Right lobe of liver (tissue), 4 donors: Measurements from ENCODE around the gene TMEM187.

Experiments
- CTCF ChIP-seq, 4 donors: fragments of 200-600 bp in 3 of 4; fragments of 450-650 bp in 1 of 4; IDR thresholded peaks; one replicate each; pipeline versions ENCODE4 v1.5.1 to v1.8.0; 2016 to 2022; ENCODE audit warnings: antibody characterized with exemption in 4 of 4, mild to moderate bottlenecking in 2 of 4
- POLR2A ChIP-seq: fragments of 450-650 bp; IDR thresholded peaks from one replicate; pipeline ENCODE4 v1.6.1; 2017; ENCODE audit warnings: antibody characterized with exemption, mild to moderate bottlenecking
- donor health status: DM: no; HTN: no; CAD: no.
- donor health status: DM: no; HTN: no; CAD: no.
- donor health status: DM: no; HTN: yes; CAD: no.

- no peak for TF ChIP-seq CTCF (IDR thresholded peaks at IDR 0.05)
- no peak for TF ChIP-seq POLR2A
Measured at GRCh38 chrX:153938226-153938786, 34.2 kb upstream of the TMEM187 start.
